CD4-positive, CD25-positive, alpha-beta regulatory T cell (primary cell): ENCODE measurements around the gene OR6Y1. TPM values are rescaled to one million over a fixed set of nuclear protein-coding genes. Genes with fewer than 3 reads are reported as not detected.

Experiments used
- ATAC-seq, 2 donors: fragments of 150-1000 bp; cut with Tn5 transposase; one replicate each; pipeline ENCODE4 v1.10.0; 2021; ENCODE audit warnings: low read depth in 2 of 2, moderate number of reproducible peaks in 2 of 2, moderate library complexity in 1 of 2
- DNase-seq, 3 donors: peaks; one replicate each; pipeline versions ENCODE4 v3.0.0 to v3.0.0-alpha.2; 2012 to 2022; ENCODE audit warnings: mixed read lengths in 1 of 3
- H3K27ac ChIP-seq: one replicate; pipeline ENCODE4 v1.7.0; 2013; ENCODE audit warnings: mild to moderate bottlenecking, low read length; ENCODE audit not compliant: insufficient read depth, poor library complexity, severe bottlenecking
- H3K27me3 ChIP-seq: one replicate; pipeline ENCODE4 v1.7.0; 2013; ENCODE audit warnings: low read length; ENCODE audit not compliant: control insufficient read depth, insufficient read depth
- H3K36me3 ChIP-seq: one replicate; pipeline ENCODE4 v1.7.0; 2013; ENCODE audit warnings: mild to moderate bottlenecking, low read length, moderate library complexity; ENCODE audit not compliant: control insufficient read depth, insufficient read depth
- H3K4me1 ChIP-seq: 2 replicates; pipeline ENCODE4 v1.7.0; 2013; ENCODE audit warnings: mild to moderate bottlenecking, low read length; ENCODE audit not compliant: insufficient read depth, control insufficient read depth, poor library complexity, severe bottlenecking
- H3K4me3 ChIP-seq: one replicate; pipeline ENCODE4 v1.7.0; 2013; ENCODE audit warnings: low read depth, mild to moderate bottlenecking, low read length, moderate library complexity
- H3K9me3 ChIP-seq, 2 experiments: 1 replicate in 1 of 2; 2 replicates in 1 of 2; pipeline ENCODE4 v1.7.0; 2013; ENCODE audit warnings: low read length in 2 of 2, mild to moderate bottlenecking in 1 of 2, moderate library complexity in 1 of 2; ENCODE audit not compliant: control insufficient read depth in 2 of 2
- H3K27ac Mint-ChIP-seq, 3 donors: one replicate each; pipeline ENCODE4 v1.8.0; 2020 to 2022; ENCODE audit warnings: mild to moderate bottlenecking in 3 of 3, mixed read lengths in 3 of 3, moderate library complexity in 2 of 3
- H3K27me3 Mint-ChIP-seq: one replicate; pipeline ENCODE4 v1.8.0; 2022; ENCODE audit warnings: mild to moderate bottlenecking, mixed read lengths
- H3K36me3 Mint-ChIP-seq: one replicate; pipeline ENCODE4 v1.8.0; 2020; ENCODE audit warnings: mixed read lengths
- H3K4me1 Mint-ChIP-seq, 4 donors: one replicate each; pipeline ENCODE4 v1.8.0; 2020 to 2022; ENCODE audit warnings: mixed read lengths in 4 of 4, mild to moderate bottlenecking in 1 of 4
- H3K4me3 Mint-ChIP-seq, 4 donors: one replicate each; pipeline ENCODE4 v1.8.0; 2020 to 2022; ENCODE audit warnings: mild to moderate bottlenecking in 4 of 4, mixed read lengths in 4 of 4, moderate library complexity in 3 of 4
- H3K9me3 Mint-ChIP-seq, 7 donors: one replicate each; pipeline ENCODE4 v1.8.0; 2020 to 2022; ENCODE audit warnings: mixed read lengths in 7 of 7, mild to moderate bottlenecking in 3 of 7, moderate library complexity in 2 of 7
- polyA plus RNA-seq, 4 donors: library from polyadenylated mRNA; unstranded; fragments of 300-500 nt; fragmentation: Illumina TruSeq; gene quantifications; one replicate each; pipeline ENCODE4 v1.2.3, GENCODE V29; 2021
- total RNA-seq: library from RNA; stranded (reverse); gene quantifications from one replicate; pipeline ENCODE4 v1.2.3, GENCODE V29; 2022

Gene OR6Y1
- total and polyA plus RNA-seq, 5 donors from 2014 or later: not detected

DNA sequence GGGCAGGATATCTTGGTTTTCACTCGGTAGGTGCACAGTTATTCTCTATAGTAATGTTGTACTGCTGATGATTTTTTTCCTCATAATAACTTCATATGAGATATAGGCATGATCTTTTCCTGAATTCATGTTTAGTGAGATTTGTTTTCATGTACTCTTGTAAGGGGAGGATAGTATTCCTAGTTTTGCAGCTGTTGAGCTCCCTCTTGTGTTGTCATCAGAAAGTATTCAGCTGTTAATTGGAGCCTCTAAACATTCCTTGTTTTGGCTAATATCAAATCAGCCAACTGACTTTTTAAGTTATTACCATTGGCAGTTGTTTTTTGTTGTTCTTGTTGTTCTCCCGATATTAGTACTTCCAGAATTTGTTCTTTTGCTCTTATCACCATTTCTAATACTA, 57.8 kb downstream of the OR6Y1 start:
- Histone ChIP-seq H3K27me3 (peaks cover 19% of the 10 kb centered on the region), H3K4me1 (no peaks in the 10 kb centered on the region), H3K27ac (no peak overlapping the region), H3K36me3 (no peaks in the 10 kb centered on the region), H3K4me3 (no peak overlapping the region), H3K9me3 (no peaks in the 10 kb centered on the region)
- ATAC-seq (no peak), DNase-seq (no peak)
- peaks cover 9% of the 10 kb centered on the region for H3K27me3 Mint-ChIP-seq
- H3K27ac Mint-ChIP-seq: no peak overlapping the region
- H3K4me1 Mint-ChIP-seq: no peaks in the 10 kb centered on the region
- H3K36me3 Mint-ChIP-seq: no peaks in the 10 kb centered on the region
- H3K4me3 Mint-ChIP-seq: no peak overlapping the region
- peaks cover 0 to 3% (median 0%) of the 10 kb centered on the region in 7 donors for H3K9me3 Mint-ChIP-seq

GRCh38 chr1:158494796-158495195, 59.4 kb downstream of the OR6Y1 start:
- Mint-ChIP-seq H3K27ac (no peak overlapping the region), H3K27me3 (peaks cover 9% of the 10 kb centered on the region), H3K4me3 (no peak overlapping the region), H3K4me1 (no peaks in the 10 kb centered on the region), H3K36me3 (no peaks in the 10 kb centered on the region), H3K9me3 (peaks cover 0 to 2% (median 0%) of the 10 kb centered on the region in 7 donors)
- no peak for ATAC-seq
- Histone ChIP-seq H3K4me3 (no peak overlapping the region), H3K4me1 (no peaks in the 10 kb centered on the region), H3K9me3 (no peaks in the 10 kb centered on the region), H3K27ac (no peak overlapping the region), H3K36me3 (no peaks in the 10 kb centered on the region), H3K27me3 (peaks cover 19% of the 10 kb centered on the region)
- DNase-seq: no peak

Other genes starting within 250 kb of the OR6Y1 start
- not detected for gene CD1B, start 222.9 kb downstream of the OR6Y1 start, total RNA-seq
- not detected for gene CD1B, start 222.9 kb downstream of the OR6Y1 start, polyA plus RNA-seq
- gene CD1E, start 200.5 kb downstream of the OR6Y1 start, total RNA-seq: not detected
- not detected for gene CD1E, start 200.5 kb downstream of the OR6Y1 start, polyA plus RNA-seq
- not detected for gene OR10T2, start 154.9 kb downstream of the OR6Y1 start, total RNA-seq
- gene OR10T2, start 154.9 kb downstream of the OR6Y1 start, polyA plus RNA-seq: not detected
- not detected for gene OR10K2, start 128.2 kb downstream of the OR6Y1 start, total RNA-seq
- not detected for gene OR10K2, start 128.2 kb downstream of the OR6Y1 start, polyA plus RNA-seq
- not detected for gene OR10K1, start 92.6 kb downstream of the OR6Y1 start, total RNA-seq
- not detected for gene OR10K1, start 92.6 kb downstream of the OR6Y1 start, polyA plus RNA-seq
- not detected for gene OR10R2, start 82.2 kb downstream of the OR6Y1 start, total RNA-seq
- gene OR10R2, start 82.2 kb downstream of the OR6Y1 start, polyA plus RNA-seq: not detected
- not detected for gene OR6P1, start 16.2 kb upstream of the OR6Y1 start, total RNA-seq
- not detected for gene OR6P1, start 16.2 kb upstream of the OR6Y1 start, polyA plus RNA-seq
- not detected for gene OR10X1, start 25.5 kb upstream of the OR6Y1 start, total RNA-seq
- gene OR10X1, start 25.5 kb upstream of the OR6Y1 start, polyA plus RNA-seq: not detected
- gene OR10Z1, start 50.9 kb upstream of the OR6Y1 start, total RNA-seq: not detected
- gene OR10Z1, start 50.9 kb upstream of the OR6Y1 start, polyA plus RNA-seq: not detected
- not detected for gene SPTA1, start 132.3 kb upstream of the OR6Y1 start, total RNA-seq
- not detected for gene SPTA1, start 132.3 kb upstream of the OR6Y1 start, polyA plus RNA-seq
- not detected for gene OR6K2, start 146.2 kb upstream of the OR6Y1 start, total RNA-seq
- gene OR6K2, start 146.2 kb upstream of the OR6Y1 start, polyA plus RNA-seq: not detected
- not detected for gene OR6K3, start 166.3 kb upstream of the OR6Y1 start, total RNA-seq
- not detected for gene OR6K3, start 166.3 kb upstream of the OR6Y1 start, polyA plus RNA-seq
- not detected for gene OR6K6, start 200.3 kb upstream of the OR6Y1 start, total RNA-seq
- not detected for gene OR6K6, start 200.3 kb upstream of the OR6Y1 start, polyA plus RNA-seq
- not detected for gene OR6N1, start 217.8 kb upstream of the OR6Y1 start, total RNA-seq
- not detected for gene OR6N1, start 217.8 kb upstream of the OR6Y1 start, polyA plus RNA-seq
- gene OR6N2, start 226.8 kb upstream of the OR6Y1 start, total RNA-seq: not detected
- gene OR6N2, start 226.8 kb upstream of the OR6Y1 start, polyA plus RNA-seq: not detected